Measurements from ENCODE around the gene ZCCHC7.

Gene ZCCHC7

GRCh38 chr9:37372839-37373238, 252.5 kb downstream of the ZCCHC7 start:
- Histone ChIP-seq H3F3A (ENCODE audit: low read depth) (no peaks in the 10 kb centered on the region), H3K9me2 (replicated peaks; ENCODE audit: low read depth, low read length) (no peaks in the 10 kb centered on the region), H3K27me3 (ENCODE audit: insufficient read depth, low read length, poor library complexity, severe bottlenecking) (no peaks in the 10 kb centered on the region), H2AFZ (ENCODE audit: low read length) (no peak overlapping the region), H3K4me1 (ENCODE audit: insufficient read depth, low read length, poor library complexity, severe bottlenecking) (no peaks in the 10 kb centered on the region), H3K4me3 (ENCODE audit: low read length, poor library complexity, severe bottlenecking) (no peak overlapping the region), H3K36me3 (ENCODE audit: insufficient read depth, low read length) (no peaks in the 10 kb centered on the region), H3K79me2 (ENCODE audit: insufficient read depth, low read length) (no peaks in the 10 kb centered on the region), H3K4me2 (ENCODE audit: low read depth, low read length, poor library complexity, severe bottlenecking) (no peak overlapping the region), H3K9ac (ENCODE audit: low read depth, low read length, poor library complexity, severe bottlenecking) (no peak overlapping the region), H4K20me1 (ENCODE audit: insufficient read depth, low read length, poor library complexity, severe bottlenecking) (no peaks in the 10 kb centered on the region), H3K9me3 (ENCODE audit: insufficient read depth, low read depth, low read length) (no peaks in the 10 kb centered on the region)
- TF ChIP-seq CTCF (conservative IDR thresholded peaks at IDR 0.05; ENCODE audit: low read length) (no peak), EZH2phosphoT487 (IDR thresholded peaks at IDR 0.05; ENCODE audit: borderline replicate concordance) (no peak)

GRCh38 chr9:37373621-37374020, 253.2 kb downstream of the ZCCHC7 start:
- Histone ChIP-seq H3K9me2 (replicated peaks; ENCODE audit: low read depth, low read length) (no peaks in the 10 kb centered on the region), H3F3A (ENCODE audit: low read depth) (no peaks in the 10 kb centered on the region), H3K4me3 (ENCODE audit: low read length, poor library complexity, severe bottlenecking) (no peak overlapping the region), H3K79me2 (ENCODE audit: insufficient read depth, low read length) (no peaks in the 10 kb centered on the region), H3K9me3 (ENCODE audit: insufficient read depth, low read depth, low read length) (no peaks in the 10 kb centered on the region), H3K27me3 (ENCODE audit: insufficient read depth, low read length, poor library complexity, severe bottlenecking) (no peaks in the 10 kb centered on the region), H3K4me2 (ENCODE audit: low read depth, low read length, poor library complexity, severe bottlenecking) (no peak overlapping the region), H4K20me1 (ENCODE audit: insufficient read depth, low read length, poor library complexity, severe bottlenecking) (no peaks in the 10 kb centered on the region), H3K36me3 (ENCODE audit: insufficient read depth, low read length) (no peaks in the 10 kb centered on the region), H3K9ac (ENCODE audit: low read depth, low read length, poor library complexity, severe bottlenecking) (no peak overlapping the region), H2AFZ (ENCODE audit: low read length) (no peak overlapping the region), H3K4me1 (ENCODE audit: insufficient read depth, low read length, poor library complexity, severe bottlenecking) (no peaks in the 10 kb centered on the region)
- TF ChIP-seq CTCF (conservative IDR thresholded peaks at IDR 0.05; ENCODE audit: low read length), result no peak
- TF ChIP-seq EZH2phosphoT487 (IDR thresholded peaks at IDR 0.05; ENCODE audit: borderline replicate concordance), result no peak

GRCh38 chr9:37374892-37375291, 254.5 kb downstream of the ZCCHC7 start:
- H2AFZ ChIP-seq (ENCODE audit: low read length), result no peak overlapping the region
- H3K4me2 ChIP-seq (ENCODE audit: low read depth, low read length, poor library complexity, severe bottlenecking), result no peak overlapping the region
- H3F3A ChIP-seq (ENCODE audit: low read depth), result no peaks in the 10 kb centered on the region
- no peaks in the 10 kb centered on the region for H3K79me2 ChIP-seq (ENCODE audit: insufficient read depth, low read length)
- H3K4me3 ChIP-seq (ENCODE audit: low read length, poor library complexity, severe bottlenecking), result no peak overlapping the region
- no peaks in the 10 kb centered on the region for H3K9me2 ChIP-seq (replicated peaks; ENCODE audit: low read depth, low read length)
- no peaks in the 10 kb centered on the region for H4K20me1 ChIP-seq (ENCODE audit: insufficient read depth, low read length, poor library complexity, severe bottlenecking)
- no peaks in the 10 kb centered on the region for H3K27me3 ChIP-seq (ENCODE audit: insufficient read depth, low read length, poor library complexity, severe bottlenecking)
- H3K36me3 ChIP-seq (ENCODE audit: insufficient read depth, low read length), result no peaks in the 10 kb centered on the region
- no peaks in the 10 kb centered on the region for H3K4me1 ChIP-seq (ENCODE audit: insufficient read depth, low read length, poor library complexity, severe bottlenecking)
- H3K9me3 ChIP-seq (ENCODE audit: insufficient read depth, low read depth, low read length), result no peaks in the 10 kb centered on the region
- H3K9ac ChIP-seq (ENCODE audit: low read depth, low read length, poor library complexity, severe bottlenecking), result no peak overlapping the region
- no peak for TF ChIP-seq CTCF (conservative IDR thresholded peaks at IDR 0.05; ENCODE audit: low read length)
- no peak for TF ChIP-seq EZH2phosphoT487 (IDR thresholded peaks at IDR 0.05; ENCODE audit: borderline replicate concordance)

Data from Loucy (cell line).